Peyer's patch (tissue), 4 donors: Measurements from ENCODE around the gene FGFBP3.

Source experiments
- CTCF ChIP-seq, 6 experiments: fragments of 450-650 bp in 4 of 6; fragments of 200-600 bp in 2 of 6; sonication (generic) in 1 of 6; IDR thresholded peaks; one replicate each; pipeline ENCODE4 v1.5.1; 2017 to 2019; ENCODE audit warnings: antibody characterized with exemption in 6 of 6, mild to moderate bottlenecking in 3 of 6, moderate library complexity in 1 of 6
- POLR2A ChIP-seq, 2 donors: fragments of 450-650 bp; IDR thresholded peaks; one replicate each; pipeline ENCODE4 v1.5.1; 2017; ENCODE audit warnings: antibody characterized with exemption in 2 of 2, mild to moderate bottlenecking in 2 of 2, moderate library complexity in 2 of 2

GRCh38 chr10:91883549-91884444 is 25.5 kb downstream of the FGFBP3 start:
- TF ChIP-seq CTCF (IDR thresholded peaks at IDR 0.05) (no peak), POLR2A (IDR thresholded peaks at IDR 0.05) (no peak)
